Hepatocyte (in vitro differentiated cells): ENCODE results near the gene VPS13D.

Source experiments
- EZH2 ChIP-seq: fragments of 200-600 bp; sonication (generic); IDR thresholded peaks from 2 replicates; pipeline ENCODE4 v1.6.1; 2016; ENCODE audit warnings: antibody characterized with exemption, mild to moderate bottlenecking, borderline replicate concordance
- TF ChIP-seq, protein P1 (sequence below): fragments of 200-600 bp; sonication (generic); IDR thresholded peaks from 2 replicates; pipeline ENCODE4 v1.5.1; 2016; ENCODE audit warnings: antibody characterized with exemption, mild to moderate bottlenecking; ENCODE audit not compliant: poor library complexity

DNA sequence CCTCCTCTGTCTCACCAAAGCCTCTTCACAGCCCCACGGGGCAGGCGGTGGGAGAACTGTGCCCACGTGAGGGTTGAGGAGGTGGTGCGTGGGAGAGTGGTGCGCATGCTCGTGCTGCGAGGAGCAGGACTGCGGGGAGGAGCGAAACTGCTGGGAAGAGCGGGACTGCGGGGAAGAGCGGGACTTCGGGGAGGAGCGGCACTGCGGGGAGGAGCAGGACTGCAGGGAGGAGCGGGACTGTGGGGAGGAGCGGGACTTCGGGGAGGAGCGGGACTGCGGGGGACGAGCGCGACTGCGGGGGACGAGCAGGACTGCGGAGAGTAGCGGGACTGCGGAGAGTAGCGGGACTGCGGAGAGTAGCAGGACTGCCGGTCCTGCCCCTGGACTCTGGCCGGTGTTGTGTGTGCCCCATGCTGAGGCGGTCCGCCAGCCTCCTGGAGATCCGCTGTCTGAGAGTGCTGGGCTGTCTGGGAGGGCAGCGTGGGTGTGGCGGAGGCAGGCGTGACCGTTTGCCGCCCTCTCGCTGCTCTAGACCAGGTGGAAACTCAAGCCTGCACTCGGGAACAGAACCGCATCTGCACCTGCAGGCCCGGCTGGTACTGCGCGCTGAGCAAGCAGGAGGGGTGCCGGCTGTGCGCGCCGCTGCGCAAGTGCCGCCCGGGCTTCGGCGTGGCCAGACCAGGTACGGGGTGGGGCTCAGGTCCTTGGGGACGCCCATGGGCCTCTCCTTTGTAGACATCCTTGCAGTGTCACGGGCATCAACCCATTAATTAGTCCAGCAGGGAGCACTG lies 38.4 kb upstream of the VPS13D start:
- TF ChIP-seq, protein P1, sequence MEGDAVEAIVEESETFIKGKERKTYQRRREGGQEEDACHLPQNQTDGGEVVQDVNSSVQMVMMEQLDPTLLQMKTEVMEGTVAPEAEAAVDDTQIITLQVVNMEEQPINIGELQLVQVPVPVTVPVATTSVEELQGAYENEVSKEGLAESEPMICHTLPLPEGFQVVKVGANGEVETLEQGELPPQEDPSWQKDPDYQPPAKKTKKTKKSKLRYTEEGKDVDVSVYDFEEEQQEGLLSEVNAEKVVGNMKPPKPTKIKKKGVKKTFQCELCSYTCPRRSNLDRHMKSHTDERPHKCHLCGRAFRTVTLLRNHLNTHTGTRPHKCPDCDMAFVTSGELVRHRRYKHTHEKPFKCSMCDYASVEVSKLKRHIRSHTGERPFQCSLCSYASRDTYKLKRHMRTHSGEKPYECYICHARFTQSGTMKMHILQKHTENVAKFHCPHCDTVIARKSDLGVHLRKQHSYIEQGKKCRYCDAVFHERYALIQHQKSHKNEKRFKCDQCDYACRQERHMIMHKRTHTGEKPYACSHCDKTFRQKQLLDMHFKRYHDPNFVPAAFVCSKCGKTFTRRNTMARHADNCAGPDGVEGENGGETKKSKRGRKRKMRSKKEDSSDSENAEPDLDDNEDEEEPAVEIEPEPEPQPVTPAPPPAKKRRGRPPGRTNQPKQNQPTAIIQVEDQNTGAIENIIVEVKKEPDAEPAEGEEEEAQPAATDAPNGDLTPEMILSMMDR: no peak
- no peak for TF ChIP-seq EZH2
